HFFc6 (cell line): Measurements from ENCODE around the gene LTK. TPM values are rescaled to one million over a fixed set of nuclear protein-coding genes. Genes with fewer than 3 reads are reported as not detected.

Source experiments
- DNase-seq: peaks from one replicate; pipeline ENCODE4 v3.0.0-alpha.2; 2018
- H3K27ac Mint-ChIP-seq: 2 replicates; pipeline ENCODE4 v1.8.0; 2020; ENCODE audit warnings: mild to moderate bottlenecking, mixed read lengths
- H3K27me3 Mint-ChIP-seq: 2 replicates; pipeline ENCODE4 v1.8.0; 2021; ENCODE audit warnings: mild to moderate bottlenecking, moderate library complexity, mixed read lengths; ENCODE audit not compliant: insufficient read depth
- H3K36me3 Mint-ChIP-seq: 2 replicates; pipeline ENCODE4 v1.8.0; 2021; ENCODE audit warnings: low read depth, mixed read lengths
- H3K4me1 Mint-ChIP-seq: 2 replicates; pipeline ENCODE4 v1.8.0; 2020; ENCODE audit warnings: low read depth, mixed read lengths
- H3K4me3 Mint-ChIP-seq: 2 replicates; pipeline ENCODE4 v1.8.0; 2020; ENCODE audit warnings: mild to moderate bottlenecking, moderate library complexity, mixed read lengths
- H3K9me3 Mint-ChIP-seq: 2 replicates; pipeline ENCODE4 v1.8.0; 2020; ENCODE audit warnings: mild to moderate bottlenecking, mixed read lengths
- total RNA-seq, 6 experiments: library from RNA; stranded (reverse); fragmentation: NEBNext Ultra II Directional; extraction: Animal tissue kit (Norgen Biotek cat#: 25700); gene quantifications; 2 replicates in 1 of 6; 3 replicates in 5 of 6; pipeline ENCODE4 v1.2.3, GENCODE V29; 2021
- TF ChIP-seq, protein P1 (sequence below): fragments of 200-600 bp; sonication (generic); IDR thresholded peaks from 2 replicates; pipeline ENCODE4 v1.5.0; 2021; ENCODE audit warnings: antibody characterized with exemption, mild to moderate bottlenecking

LTK gene
- total RNA-seq, 6 experiments from 2014 or later, result 0.19 to 1.8 (median 1.2) TPM

DNA sequence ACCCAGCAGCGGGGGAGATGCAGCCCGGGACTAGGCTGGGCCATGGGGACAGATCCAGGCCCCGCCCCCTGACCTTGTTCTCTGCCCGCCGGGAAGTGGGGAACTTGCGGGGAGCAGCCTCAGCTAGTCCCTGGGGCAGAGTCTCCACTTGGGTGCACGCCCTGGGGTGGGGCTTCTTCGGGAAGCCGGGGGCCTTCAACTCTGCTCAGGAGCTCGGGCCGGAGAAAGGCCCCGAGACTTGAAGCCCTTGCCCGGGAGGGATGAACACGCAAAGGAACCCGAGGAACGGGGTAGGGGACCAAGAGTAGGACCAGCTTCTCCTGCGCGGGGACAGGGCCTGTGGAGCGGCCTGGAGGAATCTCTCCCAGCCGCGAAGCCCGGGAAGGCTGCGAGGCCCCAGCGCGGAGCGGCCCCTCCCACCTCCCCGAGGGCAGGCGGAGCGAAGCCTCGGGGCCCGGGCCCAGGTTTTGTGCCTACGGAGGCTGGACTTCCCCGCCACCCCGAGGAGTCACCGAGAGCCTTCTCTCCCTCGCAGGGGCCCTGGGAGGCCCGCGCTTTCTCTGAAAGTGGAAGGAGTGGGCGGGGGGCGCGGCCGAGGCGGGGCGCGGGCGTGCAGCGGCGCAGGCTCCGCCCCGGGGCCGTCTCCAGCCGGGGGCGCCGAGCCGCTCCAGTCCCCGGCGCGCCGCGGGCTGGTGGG lies 20.3 kb downstream of the LTK start, which contains the start of gene ITPKA:
TSS of gene ITPKA (plus strand) at position 670 of the 697 bp plus-strand sequence. CDS start 54 bp downstream, outside the sequence.
- DNase-seq, result peak; percentile 29
- peaks cover 5% of the 10 kb centered on the region for H3K36me3 Mint-ChIP-seq
- TF ChIP-seq, protein P1, sequence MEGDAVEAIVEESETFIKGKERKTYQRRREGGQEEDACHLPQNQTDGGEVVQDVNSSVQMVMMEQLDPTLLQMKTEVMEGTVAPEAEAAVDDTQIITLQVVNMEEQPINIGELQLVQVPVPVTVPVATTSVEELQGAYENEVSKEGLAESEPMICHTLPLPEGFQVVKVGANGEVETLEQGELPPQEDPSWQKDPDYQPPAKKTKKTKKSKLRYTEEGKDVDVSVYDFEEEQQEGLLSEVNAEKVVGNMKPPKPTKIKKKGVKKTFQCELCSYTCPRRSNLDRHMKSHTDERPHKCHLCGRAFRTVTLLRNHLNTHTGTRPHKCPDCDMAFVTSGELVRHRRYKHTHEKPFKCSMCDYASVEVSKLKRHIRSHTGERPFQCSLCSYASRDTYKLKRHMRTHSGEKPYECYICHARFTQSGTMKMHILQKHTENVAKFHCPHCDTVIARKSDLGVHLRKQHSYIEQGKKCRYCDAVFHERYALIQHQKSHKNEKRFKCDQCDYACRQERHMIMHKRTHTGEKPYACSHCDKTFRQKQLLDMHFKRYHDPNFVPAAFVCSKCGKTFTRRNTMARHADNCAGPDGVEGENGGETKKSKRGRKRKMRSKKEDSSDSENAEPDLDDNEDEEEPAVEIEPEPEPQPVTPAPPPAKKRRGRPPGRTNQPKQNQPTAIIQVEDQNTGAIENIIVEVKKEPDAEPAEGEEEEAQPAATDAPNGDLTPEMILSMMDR, result no peak
- peaks cover 30% of the 10 kb centered on the region for H3K4me1 Mint-ChIP-seq
- H3K9me3 Mint-ChIP-seq, result no peaks in the 10 kb centered on the region
- peak within 1 kb of the TSS; percentile 76 for H3K27ac Mint-ChIP-seq
- peak within 1 kb of the TSS; percentile 83 for H3K4me3 Mint-ChIP-seq
- peaks cover 12% of the 10 kb centered on the region for H3K27me3 Mint-ChIP-seq

DNA sequence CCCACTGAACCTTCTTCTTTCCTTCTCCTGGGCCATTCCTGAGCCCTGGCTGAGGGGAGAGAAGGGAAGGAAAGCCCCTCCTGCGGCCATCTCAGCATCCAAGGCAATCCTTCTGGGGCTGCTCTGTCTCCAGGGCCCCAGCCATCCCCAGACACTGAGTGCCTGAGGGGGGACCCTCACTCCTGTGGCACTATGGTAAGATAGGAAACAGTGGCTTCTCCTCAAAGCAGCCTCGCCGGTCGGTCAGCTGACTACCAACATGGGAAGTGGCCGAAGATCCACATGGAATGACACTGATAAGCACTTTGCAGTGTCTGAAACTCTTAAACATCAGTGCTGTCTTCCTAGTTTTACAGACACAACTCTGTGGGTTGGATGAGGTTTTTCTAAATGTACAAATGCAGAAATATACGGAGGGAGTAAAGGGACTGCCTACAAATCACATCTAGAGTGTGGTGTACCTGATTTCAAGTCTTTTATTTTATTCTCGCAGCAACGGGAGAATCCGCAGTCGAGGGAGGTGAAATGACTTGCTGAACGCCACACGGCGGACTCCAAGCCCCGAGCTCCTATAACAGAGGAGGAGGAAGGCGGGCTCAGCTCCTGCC lies 20.9 kb downstream of the LTK start:
- H3K9me3 Mint-ChIP-seq, result no peaks in the 10 kb centered on the region
- H3K27me3 Mint-ChIP-seq, result peaks cover 13% of the 10 kb centered on the region
- no peak for DNase-seq
- H3K36me3 Mint-ChIP-seq, result peaks cover 5% of the 10 kb centered on the region
- peak overlapping the region; percentile 83 for H3K4me3 Mint-ChIP-seq
- TF ChIP-seq, protein P1, result no peak
- H3K27ac Mint-ChIP-seq, result peak overlapping the region; percentile 76
- H3K4me1 Mint-ChIP-seq, result peaks cover 35% of the 10 kb centered on the region

DNA sequence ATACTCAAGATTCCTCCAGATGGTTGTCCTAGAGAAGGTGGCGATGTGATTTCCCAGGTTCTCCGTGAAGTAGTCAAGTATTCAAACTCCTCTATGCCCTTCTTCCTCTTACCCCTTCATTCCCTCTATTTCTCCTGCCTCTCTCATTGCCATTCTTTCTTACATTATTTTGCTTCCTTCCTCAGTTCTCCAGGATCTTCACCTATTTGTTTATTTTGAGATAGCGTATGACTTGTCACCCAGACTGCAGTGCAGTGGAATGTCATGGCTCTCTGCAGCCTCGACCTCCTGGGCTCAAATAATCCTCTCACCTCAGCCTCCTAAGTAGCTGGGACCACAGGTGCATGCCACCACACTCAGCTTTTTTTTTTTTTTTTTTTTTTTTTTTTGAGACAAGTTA lies 21.7 kb downstream of the LTK start:
- Mint-ChIP-seq H3K9me3 (no peaks in the 10 kb centered on the region), H3K27ac (peak overlapping the region; percentile 10; the same call in 1 of the 2 replicates), H3K27me3 (peaks cover 13% of the 10 kb centered on the region), H3K4me3 (no peak overlapping the region), H3K36me3 (peaks cover 5% of the 10 kb centered on the region), H3K4me1 (peaks cover 37% of the 10 kb centered on the region)
- DNase-seq, result no peak
- TF ChIP-seq, protein P1, result no peak

DNA sequence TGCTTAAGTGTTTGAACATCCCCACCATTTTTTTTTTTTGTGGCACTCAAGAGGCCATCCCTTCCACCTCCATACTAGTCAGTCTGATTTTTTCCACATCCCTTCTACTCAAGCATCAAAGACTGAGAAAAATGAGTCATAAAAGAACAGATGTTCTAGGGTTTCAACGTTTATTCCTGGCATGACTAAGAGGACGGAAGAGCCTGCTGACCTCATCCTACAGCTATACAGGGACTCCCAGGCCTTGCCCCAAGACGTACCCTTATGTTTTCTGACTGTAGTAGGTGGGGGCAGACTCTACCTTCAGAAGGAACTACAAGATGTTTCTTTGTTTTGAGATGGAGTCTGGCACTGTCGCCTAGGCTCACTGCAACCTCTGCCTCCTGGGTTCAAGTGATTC lies 23.3 kb downstream of the LTK start:
- DNase-seq, result peak; percentile 93
- Mint-ChIP-seq H3K4me3 (peak overlapping the region; percentile 6; the same call in 1 of the 2 replicates), H3K36me3 (peaks cover 5% of the 10 kb centered on the region), H3K27me3 (peaks cover 9% of the 10 kb centered on the region), H3K9me3 (no peaks in the 10 kb centered on the region), H3K27ac (peak overlapping the region; percentile 44), H3K4me1 (peaks cover 37% of the 10 kb centered on the region)
- TF ChIP-seq, protein P1, result no peak

DNA sequence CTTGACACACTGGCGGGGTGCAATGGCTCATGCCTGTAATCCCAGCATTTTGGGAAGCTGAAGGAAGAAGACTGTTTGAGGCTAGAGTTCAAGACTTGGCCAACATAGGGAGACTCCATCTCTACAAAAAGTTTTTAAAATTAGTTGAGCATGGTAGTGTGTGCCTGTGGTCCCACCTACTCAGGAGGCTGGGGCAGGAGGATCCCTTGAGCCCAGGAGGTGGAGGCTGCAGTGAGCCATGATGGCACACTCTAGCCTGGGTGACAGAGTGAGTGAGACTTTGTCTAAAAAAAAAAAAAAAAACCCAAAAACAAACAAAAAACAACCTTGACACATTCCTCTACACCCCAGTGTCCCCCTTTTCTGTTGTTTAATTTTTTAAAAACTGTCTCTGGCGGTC lies 24.0 kb downstream of the LTK start:
- Mint-ChIP-seq H3K9me3 (no peaks in the 10 kb centered on the region), H3K27ac (no peak overlapping the region), H3K4me3 (no peak overlapping the region), H3K27me3 (peaks cover 9% of the 10 kb centered on the region), H3K4me1 (peaks cover 37% of the 10 kb centered on the region), H3K36me3 (peaks cover 5% of the 10 kb centered on the region)
- no peak for DNase-seq
- TF ChIP-seq, protein P1, result no peak
